Fibroblast of lung (primary cell): ENCODE measurements around the gene ACP4. TPM values are rescaled to one million over a fixed set of nuclear protein-coding genes. Genes with fewer than 3 reads are reported as not detected.

Experiments used
- DNase-seq, 2 donors: peaks; one replicate each; pipeline versions ENCODE4 v3.0.0 to v3.0.0-alpha.2; 2010; ENCODE audit warnings: low read depth in 2 of 2
- H2AFZ ChIP-seq: 2 replicates; pipeline ENCODE4 v1.5.1; 2012; ENCODE audit warnings: low read length, control low read depth, inconsistent platforms
- H3K27ac ChIP-seq: 2 replicates; pipeline ENCODE4 v1.5.1; 2011; ENCODE audit warnings: low read length, control low read depth; ENCODE audit not compliant: insufficient read depth
- H3K27me3 ChIP-seq: 2 replicates; pipeline ENCODE4 v1.5.1; 2011; ENCODE audit warnings: mild to moderate bottlenecking, low read length; ENCODE audit not compliant: control insufficient read depth, insufficient read depth
- H3K36me3 ChIP-seq: 2 replicates; pipeline ENCODE4 v1.5.1; 2011; ENCODE audit warnings: low read length; ENCODE audit not compliant: control insufficient read depth, insufficient read depth
- H3K4me1 ChIP-seq: 2 replicates; pipeline ENCODE4 v1.5.1; 2011; ENCODE audit warnings: low read length; ENCODE audit not compliant: control insufficient read depth, insufficient read depth; ENCODE audit errors: extremely low read depth
- H3K4me2 ChIP-seq: 2 replicates; pipeline ENCODE4 v1.5.1; 2011; ENCODE audit warnings: low read length, control low read depth; ENCODE audit not compliant: insufficient read depth; ENCODE audit errors: extremely low read depth
- H3K4me3 ChIP-seq, 4 experiments: fragments of 200-600 bp in 1 of 4; sonication (generic) in 1 of 4; replicated peaks in 1 of 4; 2 replicates each; pipeline ENCODE4 v1.5.1; 2011 to 2016; ENCODE audit warnings: low read length in 4 of 4, low read depth in 3 of 4, mild to moderate bottlenecking in 3 of 4, control low read depth in 2 of 4, inconsistent platforms in 1 of 4, mixed read lengths in 1 of 4; ENCODE audit not compliant: insufficient read depth in 1 of 4; ENCODE audit errors: control extremely low read depth in 1 of 4
- H3K79me2 ChIP-seq: 2 replicates; pipeline ENCODE4 v1.5.1; 2012; ENCODE audit warnings: mild to moderate bottlenecking, low read length, inconsistent platforms; ENCODE audit not compliant: control insufficient read depth, insufficient read depth
- H3K9ac ChIP-seq: 2 replicates; pipeline ENCODE4 v1.5.1; 2011; ENCODE audit warnings: mild to moderate bottlenecking, low read length, control low read depth; ENCODE audit not compliant: insufficient read depth
- H3K9me3 ChIP-seq: 2 replicates; pipeline ENCODE4 v1.5.1; 2012; ENCODE audit warnings: low read depth, low read length; ENCODE audit not compliant: control insufficient read depth, insufficient read depth
- H4K20me1 ChIP-seq: 2 replicates; pipeline ENCODE4 v1.5.1; 2011; ENCODE audit warnings: low read length; ENCODE audit not compliant: control insufficient read depth, insufficient read depth; ENCODE audit errors: extremely low read depth
- CTCF ChIP-seq, 2 donors: IDR thresholded peaks in 1 of 2; conservative IDR thresholded peaks in 1 of 2; 1 replicate in 1 of 2; 2 replicates in 1 of 2; pipeline ENCODE4 v1.5.1; 2011 to 2012; ENCODE audit warnings: low read length in 2 of 2, control low read depth in 1 of 2, inconsistent platforms in 1 of 2, low read depth in 1 of 2, mild to moderate bottlenecking in 1 of 2
- EZH2 ChIP-seq: IDR thresholded peaks from 2 replicates; pipeline ENCODE4 v1.5.1; 2012; ENCODE audit warnings: low read length, control low read depth, mild to moderate bottlenecking; ENCODE audit errors: missing control alignments
- polyA plus RNA-seq, 2 donors: library from polyadenylated mRNA; depleted of rRNA in 1 of 2; stranded (reverse) in 1 of 2; unstranded in 1 of 2; fragments of >200 nt; gene quantifications; 2 replicates each; pipeline ENCODE4 v1.2.1, GENCODE V29; 2011 to 2012; ENCODE audit warnings: missing spikeins in 1 of 2
- total RNA-seq: library from RNA; depleted of rRNA; stranded (reverse); fragments of >200 nt; gene quantifications from 2 replicates; pipeline ENCODE4 v1.2.1, GENCODE V29; 2014

The ACP4 gene
- total and polyA plus RNA-seq, 2 donors (not counting 1 experiment from before 2014, with no cell fraction given): not detected

- H4K20me1 ChIP-seq: no peaks in the 10 kb centered on the region
- no peak overlapping the region for H3K4me2 ChIP-seq
- no peaks in the 10 kb centered on the region for H3K4me1 ChIP-seq
- H3K9me3 ChIP-seq: no peaks in the 10 kb centered on the region
- H3K79me2 ChIP-seq: no peaks in the 10 kb centered on the region
- H3K27me3 ChIP-seq: no peaks in the 10 kb centered on the region
- TF ChIP-seq CTCF (conservative IDR thresholded peaks at IDR 0.05 in 1 of 2, IDR thresholded peaks at IDR 0.05 in 1 of 2; ENCODE audit: low read depth in 1 of 2, low read length in 2 of 2) (no peak), EZH2 (no peak)
- no peak overlapping the region for H2AFZ ChIP-seq
- H3K27ac ChIP-seq: no peak overlapping the region
- no peaks in the 10 kb centered on the region for H3K36me3 ChIP-seq
- no peak for DNase-seq
- no peak overlapping the region for H3K9ac ChIP-seq
- H3K4me3 ChIP-seq: no peak overlapping the region
These were observed 43.6 kb downstream of the ACP4 start for GRCh38 chr19:50833802-50834167.

GRCh38 chr19:50835103-50835784 is 45.0 kb downstream of the ACP4 start:
- peak overlapping the region; percentile 38 to 62 (median 56) for H3K4me3 ChIP-seq
- H2AFZ ChIP-seq: peak overlapping the region; percentile 75
- no peaks in the 10 kb centered on the region for H4K20me1 ChIP-seq
- TF ChIP-seq CTCF (conservative IDR thresholded peaks at IDR 0.05 in 1 of 2, IDR thresholded peaks at IDR 0.05 in 1 of 2; ENCODE audit: low read depth in 1 of 2, low read length in 2 of 2) (no peak), EZH2 (no peak)
- no peak overlapping the region for H3K27ac ChIP-seq
- DNase-seq: peak in 1 of 2 donors; percentile 5
- no peaks in the 10 kb centered on the region for H3K36me3 ChIP-seq
- H3K79me2 ChIP-seq: no peaks in the 10 kb centered on the region
- H3K27me3 ChIP-seq: no peaks in the 10 kb centered on the region
- H3K9ac ChIP-seq: no peak overlapping the region
- H3K9me3 ChIP-seq: no peaks in the 10 kb centered on the region
- no peaks in the 10 kb centered on the region for H3K4me1 ChIP-seq
- H3K4me2 ChIP-seq: peak overlapping the region; percentile 69

DNA sequence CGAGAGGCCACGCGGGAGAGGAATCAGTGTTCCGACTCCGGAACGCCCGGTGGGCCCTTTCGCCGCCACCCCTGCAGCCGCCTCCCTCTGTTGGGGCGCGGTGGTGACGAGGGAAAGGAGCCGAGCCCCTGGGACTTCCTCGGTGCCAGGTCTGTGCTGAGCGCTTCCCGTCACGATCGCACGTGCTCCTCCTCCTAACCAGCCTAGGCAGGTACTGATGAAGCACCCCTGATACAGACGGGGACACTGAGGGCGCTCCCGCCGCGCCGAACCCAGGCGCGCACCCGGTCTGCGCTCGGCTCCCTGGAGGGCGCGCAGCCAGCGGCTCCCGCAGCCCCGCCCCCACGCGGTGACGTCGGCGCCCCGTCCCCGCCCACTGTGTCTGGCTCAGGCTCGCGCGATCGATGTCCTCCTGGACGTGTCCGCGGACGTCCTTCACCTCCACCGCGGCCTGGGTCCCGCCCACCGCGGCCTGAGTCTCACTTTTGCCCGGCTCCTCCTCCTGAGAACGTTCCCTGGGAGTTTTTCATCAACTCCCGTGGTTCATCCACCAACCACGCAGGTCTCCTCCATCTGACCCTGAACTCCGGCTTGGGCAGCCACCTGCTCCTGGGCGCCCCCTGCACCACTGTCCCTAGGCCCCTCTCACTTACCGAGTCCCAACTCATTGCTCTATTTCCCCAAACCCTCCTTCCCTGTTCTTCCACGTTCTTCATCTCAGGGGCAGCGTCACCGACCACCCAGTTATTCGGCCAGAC is 45.7 kb downstream of the ACP4 start:
- TF ChIP-seq CTCF (conservative IDR thresholded peaks at IDR 0.05 in 1 of 2, IDR thresholded peaks at IDR 0.05 in 1 of 2; ENCODE audit: low read depth in 1 of 2, low read length in 2 of 2) (no peak), EZH2 (no peak)
- H3K4me3 ChIP-seq: peak overlapping the region; percentile 38 to 62 (median 56)
- H2AFZ ChIP-seq: peak overlapping the region; percentile 75
- no peak overlapping the region for H3K9ac ChIP-seq
- peak overlapping the region; percentile 76 for H3K4me2 ChIP-seq
- no peaks in the 10 kb centered on the region for H3K36me3 ChIP-seq
- H3K9me3 ChIP-seq: no peaks in the 10 kb centered on the region
- no peaks in the 10 kb centered on the region for H3K4me1 ChIP-seq
- peak; percentile 35 to 44 for DNase-seq
- no peak overlapping the region for H3K27ac ChIP-seq
- no peaks in the 10 kb centered on the region for H4K20me1 ChIP-seq
- H3K27me3 ChIP-seq: no peaks in the 10 kb centered on the region
- no peaks in the 10 kb centered on the region for H3K79me2 ChIP-seq
